ENCODE results near the gene ITPKB.
"Not testable (repeated sequence)": the region's sequence is repeated elsewhere in the genome, so short reads cannot be mapped to it uniquely, and the experiment has no call there.

The ITPKB gene

GRCh38 chr1:226627924-226628611, 111.0 kb downstream of the ITPKB start:
- in situ Hi-C loops (cut with MboI; ENCODE audit: low sequenced_read_pairs): no loop called here

GRCh38 chr1:226627050-226627755, 111.9 kb downstream of the ITPKB start:
- in situ Hi-C loops (cut with MboI; ENCODE audit: low sequenced_read_pairs): no loop called here

GRCh38 chr1:226626577-226626956, 112.5 kb downstream of the ITPKB start:
- in situ Hi-C loops (cut with MboI; ENCODE audit: low sequenced_read_pairs): no loop called here

GRCh38 chr1:226625832-226626576, 113.1 kb downstream of the ITPKB start:
- in situ Hi-C loops (cut with MboI; ENCODE audit: low sequenced_read_pairs): no loop called here

- in situ Hi-C loops (cut with MboI; ENCODE audit: low sequenced_read_pairs): no loop called here
Measured at GRCh38 chr1:226625326-226625725, 113.8 kb downstream of the ITPKB start.

GRCh38 chr1:226624526-226624925, 114.6 kb downstream of the ITPKB start:
- in situ Hi-C loops (cut with MboI; ENCODE audit: low sequenced_read_pairs): no loop called here

GRCh38 chr1:226622012-226622411, 117.1 kb downstream of the ITPKB start:
- in situ Hi-C loops (cut with MboI; ENCODE audit: low sequenced_read_pairs): no loop called here

- in situ Hi-C loops (cut with MboI; ENCODE audit: low sequenced_read_pairs): no loop called here
Measured at GRCh38 chr1:226619031-226619430, 120.1 kb downstream of the ITPKB start.

- in situ Hi-C loops (cut with MboI; ENCODE audit: low sequenced_read_pairs): no loop called here
Measured at GRCh38 chr1:226618380-226618779, 120.7 kb downstream of the ITPKB start.

- in situ Hi-C loops (cut with MboI; ENCODE audit: low sequenced_read_pairs): not testable (repeated sequence)
Measured at GRCh38 chr1:226617719-226618118, 121.4 kb downstream of the ITPKB start.

GRCh38 chr1:226617109-226617508, 122.0 kb downstream of the ITPKB start:
- in situ Hi-C loops (cut with MboI; ENCODE audit: low sequenced_read_pairs): no loop called here

- in situ Hi-C loops (cut with MboI; ENCODE audit: low sequenced_read_pairs): no loop called here
Measured at GRCh38 chr1:226616636-226617035, 122.4 kb downstream of the ITPKB start.

GRCh38 chr1:226615876-226616275, 123.2 kb downstream of the ITPKB start:
- in situ Hi-C loops (cut with MboI; ENCODE audit: low sequenced_read_pairs): no loop called here

- in situ Hi-C loops (cut with MboI; ENCODE audit: low sequenced_read_pairs): not testable (repeated sequence)
Measured at GRCh38 chr1:226611980-226612379, 127.1 kb downstream of the ITPKB start.

- in situ Hi-C loops (cut with MboI; ENCODE audit: low sequenced_read_pairs): no loop called here
Measured at GRCh38 chr1:226611301-226611700, 127.8 kb downstream of the ITPKB start.

- in situ Hi-C loops (cut with MboI; ENCODE audit: low sequenced_read_pairs): no loop called here
Measured at GRCh38 chr1:226610671-226611070, 128.4 kb downstream of the ITPKB start.

GRCh38 chr1:226609836-226610455, 129.1 kb downstream of the ITPKB start:
- in situ Hi-C loops (cut with MboI; ENCODE audit: low sequenced_read_pairs): no loop called here

- in situ Hi-C loops (cut with MboI; ENCODE audit: low sequenced_read_pairs): no loop called here
Measured at GRCh38 chr1:226608699-226609505, 130.2 kb downstream of the ITPKB start.

GRCh38 chr1:226607821-226608220, 131.3 kb downstream of the ITPKB start:
- in situ Hi-C loops (cut with MboI; ENCODE audit: low sequenced_read_pairs): no loop called here

- in situ Hi-C loops (cut with MboI; ENCODE audit: low sequenced_read_pairs): no loop called here
Measured at GRCh38 chr1:226607268-226607660, 131.8 kb downstream of the ITPKB start.

Measured in HL-60/S4 treated with phorbol 12-myristate 13-acetate at 8.2 ng/mL for 4 days and 3 days (cell line).